ENCODE measurements around the gene CLPX.
"Not testable (repeated sequence)": the region's sequence is repeated elsewhere in the genome, so short reads cannot be mapped to it uniquely, and the experiment has no call there.

Gene CLPX

GRCh38 chr15:65172531-65172930 lies 12.6 kb downstream of the CLPX start:
- no peak for DNase-seq (ENCODE audit: low spot score)

GRCh38 chr15:65171428-65171827 lies 13.7 kb downstream of the CLPX start:
- no peak for DNase-seq (ENCODE audit: low spot score)

GRCh38 chr15:65165875-65166274 lies 19.3 kb downstream of the CLPX start:
- DNase-seq (ENCODE audit: low spot score) = no peak

GRCh38 chr15:65164139-65164538 lies 21.0 kb downstream of the CLPX start:
- no peak for DNase-seq (ENCODE audit: low spot score)

GRCh38 chr15:65163041-65163440 lies 22.1 kb downstream of the CLPX start:
- no peak for DNase-seq (ENCODE audit: low spot score)

GRCh38 chr15:65156692-65157091 lies 28.4 kb downstream of the CLPX start:
- DNase-seq (ENCODE audit: low spot score) = no peak

- DNase-seq (ENCODE audit: low spot score) = no peak
Measured at GRCh38 chr15:65154720-65155119, 30.4 kb downstream of the CLPX start.

GRCh38 chr15:65147902-65148301 lies 37.2 kb downstream of the CLPX start:
- DNase-seq (ENCODE audit: low spot score) = no peak

- no peak for DNase-seq (ENCODE audit: low spot score)
Measured at GRCh38 chr15:65146438-65146837, 38.7 kb downstream of the CLPX start.

- DNase-seq (ENCODE audit: low spot score) = not testable (repeated sequence)
Measured at GRCh38 chr15:65138631-65139030, 46.5 kb downstream of the CLPX start.

GRCh38 chr15:65137893-65138292 lies 47.2 kb downstream of the CLPX start:
- DNase-seq (ENCODE audit: low spot score) = not testable (repeated sequence)

GRCh38 chr15:65137089-65137488 lies 48.1 kb downstream of the CLPX start:
- DNase-seq (ENCODE audit: low spot score) = not testable (repeated sequence)

GRCh38 chr15:65134538-65134937 lies 50.6 kb downstream of the CLPX start:
- no peak for DNase-seq (ENCODE audit: low spot score)

- peak; percentile 96 for DNase-seq (ENCODE audit: low spot score)
Measured at GRCh38 chr15:65133548-65134200, 51.5 kb downstream of the CLPX start, which contains the start of gene PDCD7. Gene PDCD7, minus strand, starts transcription at chr15:65133808. Its CDS starts 27 bp downstream, at chr15:65133781.

- DNase-seq (ENCODE audit: low spot score) = peak; percentile 74
Measured at GRCh38 chr15:65132878-65133547, 52.1 kb downstream of the CLPX start.

- no peak for DNase-seq (ENCODE audit: low spot score)
Measured at GRCh38 chr15:65130941-65131340, 54.2 kb downstream of the CLPX start.

GRCh38 chr15:65115542-65115941 lies 69.6 kb downstream of the CLPX start:
- DNase-seq (ENCODE audit: low spot score) = no peak

GRCh38 chr15:65115086-65115485 lies 70.1 kb downstream of the CLPX start, which contains the start of gene UBAP1L:
Gene UBAP1L, minus strand, starts transcription at chr15:65115200. Its CDS starts 8,985 bp downstream, at chr15:65106215.
- DNase-seq (ENCODE audit: low spot score) = no peak

- peak; percentile 41 for DNase-seq (ENCODE audit: low spot score)
Measured at GRCh38 chr15:65110676-65111292, 74.4 kb downstream of the CLPX start.

- no peak for DNase-seq (ENCODE audit: low spot score)
Measured at GRCh38 chr15:65106011-65106590, 79.0 kb downstream of the CLPX start.

GRCh38 chr15:65105038-65105437 lies 80.1 kb downstream of the CLPX start:
- DNase-seq (ENCODE audit: low spot score) = no peak

- DNase-seq (ENCODE audit: low spot score) = no peak
Measured at GRCh38 chr15:65102912-65103311, 82.2 kb downstream of the CLPX start.

All from hepatic stellate cell (primary cell).